ENCODE measurements around the gene CMTM6.
A peak's percentile ranks its signal among the peaks of the same experiment; 100 is the strongest.
"Not testable (repeated sequence)": the region's sequence is repeated elsewhere in the genome, so short reads cannot be mapped to it uniquely, and the experiment has no call there.

The CMTM6 gene

DNA sequence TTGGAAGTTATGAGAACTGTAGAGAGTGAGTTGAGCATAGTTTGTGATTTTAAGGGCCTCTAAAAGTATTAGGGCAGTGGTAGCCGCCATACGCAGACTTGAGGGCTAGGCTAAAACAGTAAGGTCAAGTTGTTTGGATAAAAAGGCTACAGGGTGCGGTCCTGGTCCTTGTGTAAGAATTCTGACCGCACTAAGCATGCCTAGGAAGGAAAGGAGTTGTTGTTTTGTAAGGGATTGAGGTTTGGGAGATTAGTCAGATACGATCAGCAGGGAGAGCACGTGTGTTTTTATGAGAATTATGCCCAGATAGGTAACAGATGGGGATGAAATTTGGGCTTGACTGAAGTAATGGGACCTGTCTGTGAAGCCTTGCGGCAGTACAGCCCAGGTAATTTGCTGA is 39.2 kb downstream of the CMTM6 start:
- not testable (repeated sequence) for DNase-seq

DNA sequence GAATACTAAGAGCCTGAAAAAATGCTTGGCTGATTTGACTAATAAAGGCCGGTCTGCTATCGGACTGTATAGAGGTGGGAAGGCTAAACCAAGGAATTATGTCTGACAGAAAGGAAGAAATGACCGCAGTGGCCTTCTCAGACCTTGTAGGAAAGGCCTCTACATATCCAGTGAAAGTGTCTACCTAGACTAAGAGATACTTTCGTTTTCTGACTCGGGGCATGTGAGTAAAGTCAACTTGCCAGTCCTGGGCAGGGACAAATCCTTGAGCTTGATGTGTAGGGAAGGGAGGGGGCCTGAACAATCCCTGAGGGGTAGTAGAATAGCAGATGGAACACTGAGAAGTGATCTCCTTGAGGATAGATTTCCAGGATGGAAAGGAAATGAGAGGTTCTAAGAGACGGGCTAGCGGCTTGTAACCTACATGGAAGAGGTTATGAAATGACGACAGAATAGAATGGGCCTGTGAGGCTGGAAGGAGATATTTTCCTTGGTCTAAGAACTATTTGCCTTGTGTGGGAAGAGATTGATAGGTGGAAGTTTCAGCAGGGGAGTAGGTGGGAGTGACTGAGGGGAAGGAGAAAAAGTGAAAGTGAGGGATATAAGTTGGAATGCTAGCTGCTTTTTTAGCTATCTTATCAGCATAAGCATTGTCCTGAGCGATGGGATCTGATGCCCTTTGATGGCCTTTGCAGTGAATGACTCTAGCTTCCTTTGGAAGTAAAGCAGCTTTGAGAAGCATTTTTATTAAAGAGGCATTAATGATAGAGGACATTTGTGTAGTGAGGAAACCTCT is 40.3 kb downstream of the CMTM6 start:
- not testable (repeated sequence) for DNase-seq

DNA sequence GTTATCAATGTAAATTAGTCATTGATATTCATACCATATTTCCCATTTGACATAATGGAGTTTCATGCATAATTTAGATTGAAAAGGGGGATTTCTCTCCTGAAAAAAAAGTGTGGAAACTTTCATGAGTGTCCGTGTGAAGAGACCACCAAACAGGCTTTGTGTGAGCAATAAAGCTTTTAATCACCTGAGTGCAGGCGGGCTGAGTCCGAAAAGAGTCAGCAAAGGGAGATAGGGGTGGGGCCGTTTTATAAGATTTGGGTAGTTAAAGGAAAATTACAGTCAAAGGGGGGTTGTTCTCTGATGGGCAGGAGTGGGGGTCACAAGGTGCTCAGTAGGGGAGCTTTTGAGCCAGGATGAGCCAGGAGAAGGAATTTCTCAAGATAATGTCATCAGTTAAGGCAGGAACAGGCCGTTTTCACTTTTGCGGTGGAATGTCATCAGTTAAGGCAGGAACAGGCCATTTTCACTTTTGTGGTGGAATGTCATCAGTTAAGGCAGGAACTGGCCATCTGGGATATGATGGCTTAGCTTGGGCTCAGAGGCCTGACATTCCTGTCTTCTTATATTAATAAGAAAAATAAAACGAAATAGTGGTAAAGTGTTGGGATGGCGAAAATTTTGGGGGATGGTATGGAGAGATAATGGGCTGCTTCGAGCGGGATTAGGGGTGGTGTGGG is 41.7 kb downstream of the CMTM6 start:
- not testable (repeated sequence) for DNase-seq

DNA sequence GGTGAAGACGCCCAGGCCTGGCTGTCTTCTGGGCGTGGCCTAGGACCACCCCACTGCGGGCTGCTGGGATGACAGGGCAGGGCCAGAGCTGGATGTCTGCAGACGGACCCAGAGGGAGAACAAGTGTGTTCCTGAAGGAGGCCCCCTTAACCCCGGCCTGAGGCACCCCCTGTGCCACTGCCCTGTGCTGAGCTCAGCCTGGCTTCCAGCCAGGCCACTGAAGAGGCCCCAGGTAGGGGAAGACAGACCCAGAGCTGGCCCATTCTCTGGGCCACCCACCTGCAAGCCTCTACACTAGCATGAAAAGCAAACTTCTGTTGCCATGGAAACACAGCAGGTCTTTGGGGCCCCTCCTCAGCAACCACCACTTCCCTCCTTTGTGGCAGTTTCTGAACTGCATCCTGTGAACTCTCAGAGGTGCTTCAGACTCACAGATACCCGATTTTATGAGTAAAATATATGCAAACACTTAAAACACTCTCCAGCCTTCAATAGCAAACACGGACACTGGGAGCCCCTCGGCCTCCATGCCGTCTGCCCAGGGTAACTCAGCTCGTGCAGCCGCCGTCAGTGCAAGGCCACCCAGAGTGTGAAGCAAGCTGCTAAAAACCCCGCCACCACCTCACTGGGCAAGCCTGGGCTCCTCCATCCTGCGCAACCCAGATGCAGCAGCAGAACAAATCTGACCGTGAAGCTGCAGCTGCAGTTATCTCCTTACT is 42.5 kb downstream of the CMTM6 start:
- no peak for DNase-seq

DNA sequence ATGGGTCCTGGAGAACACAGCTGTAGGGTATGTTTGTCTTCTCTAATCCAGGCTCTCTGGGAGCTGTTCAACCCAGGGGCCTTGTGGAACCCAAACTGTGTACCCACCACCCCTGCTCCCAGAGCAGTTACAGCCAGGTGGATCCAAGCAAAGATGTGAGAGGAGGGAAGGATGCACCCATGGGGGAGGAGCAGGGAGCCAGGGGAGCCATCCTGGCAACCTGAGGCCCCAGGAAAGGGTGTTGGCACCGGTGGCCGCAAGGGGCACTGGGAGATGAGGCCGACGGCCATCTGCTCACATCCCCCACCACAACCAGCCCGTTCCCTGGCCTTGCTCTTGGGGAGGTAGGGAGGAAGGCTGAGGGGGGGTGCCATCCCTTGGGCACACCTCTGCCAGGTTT is 43.2 kb downstream of the CMTM6 start:
- no peak for DNase-seq

DNA sequence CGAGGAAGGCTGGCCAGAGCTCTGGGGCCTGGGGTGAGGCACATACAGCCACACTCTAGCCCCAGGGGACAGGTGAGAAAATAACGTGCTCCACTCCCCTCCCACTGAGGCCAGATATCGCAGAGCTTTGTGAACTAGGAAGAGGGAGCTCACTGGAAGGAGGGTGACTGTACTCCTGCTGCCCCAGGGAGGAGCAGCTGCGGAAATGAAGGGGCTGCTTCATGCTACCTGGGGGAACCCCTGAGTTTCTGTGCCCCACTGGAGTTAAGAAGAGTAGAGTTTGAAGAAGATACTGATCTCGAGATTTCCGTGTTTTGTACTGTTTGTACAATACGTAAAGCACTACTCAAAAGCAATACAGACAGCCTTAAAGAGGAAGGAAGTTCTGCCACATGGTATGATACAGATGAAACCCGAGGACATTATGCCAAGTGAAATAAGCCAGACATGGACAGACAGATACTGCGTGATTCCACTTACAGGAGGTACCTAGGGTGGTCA is 44.6 kb downstream of the CMTM6 start:
- DNase-seq, result no peak

DNA sequence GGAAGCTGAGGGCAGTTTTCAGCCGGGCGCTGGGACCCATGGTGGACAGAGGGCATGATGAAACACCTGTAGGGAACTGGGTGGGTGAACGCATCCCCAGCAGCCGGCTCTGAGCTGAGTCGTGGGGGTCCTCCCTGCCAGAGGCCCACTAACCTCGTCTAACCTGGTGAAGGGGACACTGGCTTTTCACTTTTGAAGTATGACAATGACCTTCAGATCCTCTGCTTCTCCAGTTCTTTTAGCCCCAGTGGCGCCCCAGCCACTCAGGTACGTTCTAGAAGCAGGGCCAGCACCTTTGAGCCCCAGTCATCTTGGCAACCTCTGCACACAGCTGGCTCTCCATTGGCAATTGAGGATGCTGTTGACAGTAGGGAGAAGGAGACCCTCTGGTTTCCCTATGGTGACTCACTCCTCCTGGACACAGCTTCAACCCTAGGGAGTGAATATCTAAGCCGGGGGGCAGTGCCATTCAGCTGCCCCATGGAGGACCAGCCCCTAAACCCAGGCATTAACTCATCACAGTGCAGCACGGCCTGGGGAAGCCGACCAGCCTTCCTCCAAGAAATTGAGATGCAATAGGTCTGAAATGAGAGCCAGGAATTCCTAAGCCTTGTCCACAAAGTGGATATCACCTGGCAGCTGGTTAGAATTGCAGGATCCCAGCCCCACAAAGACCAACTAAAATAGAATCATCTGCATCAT is 46.1 kb downstream of the CMTM6 start:
- DNase-seq, result peak; percentile 24

DNA sequence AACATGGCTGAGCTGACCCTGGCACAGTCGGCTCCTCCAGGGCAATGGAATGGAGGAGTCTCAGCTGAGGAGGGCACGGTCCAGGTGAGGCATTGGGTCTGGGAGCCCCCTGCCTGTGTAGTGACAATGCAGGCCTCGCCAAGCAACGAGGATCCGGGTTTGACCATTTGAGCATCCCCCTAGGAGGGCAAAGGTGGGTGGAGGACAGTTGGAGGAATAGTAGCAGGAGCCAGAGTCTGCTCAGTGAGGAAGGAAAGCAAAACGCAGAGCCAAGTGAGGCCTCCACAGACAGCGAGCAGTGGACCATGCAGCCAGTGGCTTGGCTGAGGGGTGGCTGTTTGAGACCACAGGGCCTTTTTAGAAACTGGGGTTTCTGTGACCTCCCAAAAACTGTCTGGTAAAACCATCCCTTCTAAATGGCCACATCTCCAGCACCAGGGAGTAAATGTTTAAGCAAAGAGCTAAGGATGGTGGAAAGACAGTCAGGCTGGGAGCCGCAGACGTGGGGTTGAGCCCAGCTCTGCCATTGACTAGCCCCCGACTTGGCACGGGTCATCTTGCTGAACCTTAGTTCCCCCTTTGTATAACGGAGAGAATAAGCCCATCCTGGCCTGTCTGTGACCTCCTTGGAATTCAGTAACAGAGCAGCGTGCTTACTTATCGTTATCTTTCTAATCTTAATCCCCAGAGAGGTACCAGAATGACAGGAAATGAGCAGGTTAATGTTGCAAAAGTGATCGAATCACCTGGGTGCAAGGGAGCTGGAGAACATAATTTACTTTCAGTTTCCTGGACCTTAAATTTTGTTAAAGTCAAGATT is 46.8 kb downstream of the CMTM6 start:
- DNase-seq, result peak; percentile 30

DNA sequence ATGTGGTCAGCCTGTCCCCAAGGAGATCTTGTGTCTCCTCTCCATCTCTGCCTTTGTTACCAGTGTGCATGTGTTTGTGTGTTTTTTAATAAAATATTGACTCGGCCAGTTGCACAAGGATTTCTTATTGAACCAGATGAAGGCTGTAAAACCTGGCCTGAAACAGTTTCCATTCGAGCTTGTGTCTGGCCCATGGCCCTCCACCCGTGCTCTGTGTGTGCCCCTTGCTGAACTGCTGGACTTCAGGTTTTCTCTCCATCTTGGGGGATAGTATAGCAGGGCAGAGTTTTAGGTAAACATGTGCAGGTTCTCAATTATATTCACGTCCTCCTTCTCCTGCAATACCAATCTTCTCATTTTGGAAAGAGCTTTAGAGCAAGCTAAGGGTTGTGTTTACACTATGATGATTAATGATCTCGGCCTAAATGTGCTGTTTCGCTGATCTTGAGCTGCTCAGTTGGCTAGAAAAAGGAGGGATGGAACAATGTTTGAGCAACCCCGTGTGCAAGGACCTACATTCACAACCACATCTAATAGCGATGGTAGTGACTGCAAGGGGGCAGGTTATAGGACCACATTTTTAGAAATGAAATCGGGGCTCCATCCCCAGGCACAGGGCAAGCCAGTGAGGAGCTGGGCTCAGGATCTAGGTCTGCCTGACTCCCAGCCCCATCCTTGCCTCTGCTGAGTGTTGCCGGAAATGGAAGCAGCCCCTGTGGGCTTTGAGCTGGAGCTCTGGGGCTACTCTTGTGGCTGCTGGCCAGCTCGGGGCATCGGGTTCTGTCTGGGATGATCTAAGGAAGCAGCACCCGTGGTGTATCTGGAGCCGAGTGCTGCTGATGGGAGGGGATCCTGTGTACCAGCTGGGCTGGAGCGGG is 47.7 kb downstream of the CMTM6 start:
- peak; percentile 28 for DNase-seq

DNA sequence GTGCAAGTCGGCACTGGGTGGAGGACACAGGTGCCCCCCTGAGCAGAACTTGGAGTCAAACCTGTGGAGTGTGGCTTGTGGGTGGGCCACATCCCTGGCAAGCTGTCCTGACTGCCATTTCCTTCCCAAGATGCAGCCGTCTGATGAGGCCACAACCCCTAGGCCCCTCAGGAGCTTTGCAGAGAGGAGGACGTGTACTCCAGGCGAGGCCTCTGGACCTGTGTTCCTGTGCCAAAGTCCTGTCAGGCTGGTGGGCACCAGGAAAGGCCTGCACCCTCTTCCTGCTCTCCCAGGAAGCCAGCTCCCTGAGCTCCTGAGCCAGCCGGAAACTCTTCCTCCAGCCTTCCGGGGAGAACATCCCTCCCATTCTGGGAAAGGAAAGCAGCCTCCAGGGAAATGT is 48.5 kb downstream of the CMTM6 start:
- DNase-seq, result peak; percentile 22

DNA sequence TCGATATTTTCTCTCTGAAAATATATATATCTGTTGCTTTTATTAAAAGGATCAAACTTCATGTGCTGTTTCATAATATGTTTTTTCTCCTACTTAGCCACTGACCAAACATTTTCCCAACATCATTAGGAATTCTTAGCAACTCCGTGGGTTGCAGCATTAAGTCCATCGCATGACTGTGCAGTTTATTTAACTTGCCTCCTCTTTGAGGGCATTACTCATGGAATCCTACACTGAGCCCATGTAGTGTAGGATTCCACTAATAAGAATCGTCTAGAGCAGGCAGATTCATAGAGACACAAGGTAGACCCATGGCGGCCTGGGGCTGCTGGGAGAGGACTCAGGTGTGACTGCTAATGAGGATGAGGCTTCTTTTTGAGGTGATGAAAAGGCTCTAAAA is 49.3 kb downstream of the CMTM6 start:
- peak; percentile 16 for DNase-seq

DNA sequence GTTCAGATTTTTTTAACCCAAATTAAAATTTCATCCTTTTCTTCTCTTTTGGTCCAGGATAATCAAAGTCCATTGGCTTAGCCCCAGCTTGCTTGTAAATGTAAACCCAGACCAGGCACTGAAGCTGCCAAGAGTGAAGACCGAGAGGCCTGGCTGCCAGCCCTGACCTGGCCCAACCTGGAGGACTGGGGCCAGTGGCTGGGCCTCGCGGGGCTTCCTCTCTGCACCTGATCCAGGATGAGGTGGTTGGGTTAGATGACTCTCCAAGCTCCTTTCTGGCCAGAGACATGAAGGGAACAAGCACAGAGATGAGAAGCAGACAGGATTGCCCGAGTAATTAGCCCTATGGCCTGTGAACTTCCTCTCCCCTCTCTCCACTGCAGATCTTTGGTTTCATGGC is 50.6 kb downstream of the CMTM6 start:
- peak; percentile 43 for DNase-seq

DNA sequence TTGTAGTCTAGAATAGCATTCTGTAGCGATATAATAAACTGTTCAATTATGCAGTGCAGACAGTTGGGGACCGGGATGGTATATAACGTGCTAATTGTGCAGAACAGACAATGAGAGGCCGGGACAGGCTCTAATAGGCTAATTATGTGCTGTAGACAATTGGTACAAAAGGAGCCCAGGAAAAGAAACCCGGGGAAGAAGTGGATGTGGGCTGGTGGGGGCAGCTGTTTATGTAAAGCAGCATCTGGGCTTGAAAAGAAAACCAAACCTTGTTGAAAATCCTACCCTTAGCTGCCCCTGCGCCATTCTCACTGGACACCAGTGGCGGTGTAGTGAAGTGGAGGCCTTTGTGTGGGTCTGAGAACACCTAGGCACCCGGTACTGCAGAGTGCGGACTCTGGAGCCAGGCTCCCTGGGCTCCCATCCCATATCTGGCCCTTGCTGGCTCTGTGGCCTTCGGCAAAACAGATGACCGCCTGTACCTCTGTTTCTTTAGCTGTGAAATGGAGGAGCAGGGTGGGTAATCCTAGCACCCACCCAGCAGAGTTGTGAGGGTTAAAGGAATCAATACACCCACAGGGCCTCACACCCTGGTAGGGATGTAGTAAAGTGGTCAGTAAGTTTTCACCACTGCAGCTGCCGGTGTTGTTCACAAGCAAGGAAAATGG is 51.5 kb downstream of the CMTM6 start:
- peak; percentile 25 for DNase-seq

DNA sequence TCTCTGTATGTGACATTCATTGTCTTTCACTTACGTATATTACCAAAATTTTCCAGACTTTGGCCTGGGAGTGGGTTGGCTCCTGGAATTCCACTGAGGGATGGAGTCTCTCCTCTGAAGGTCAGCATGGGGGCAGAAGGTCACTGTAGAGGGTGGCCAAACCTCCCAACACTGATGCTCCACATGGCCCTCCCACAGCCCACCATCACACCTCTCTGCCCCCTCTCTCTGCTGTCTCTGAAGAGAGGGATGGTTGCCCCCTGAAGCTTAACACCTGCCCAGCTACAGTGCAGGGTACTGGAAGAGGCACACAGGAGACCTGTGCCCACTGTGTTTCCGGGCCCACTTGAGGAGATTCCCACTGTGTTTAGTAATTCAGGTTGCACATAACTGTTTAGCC is 52.2 kb downstream of the CMTM6 start:
- DNase-seq, result no peak

DNA sequence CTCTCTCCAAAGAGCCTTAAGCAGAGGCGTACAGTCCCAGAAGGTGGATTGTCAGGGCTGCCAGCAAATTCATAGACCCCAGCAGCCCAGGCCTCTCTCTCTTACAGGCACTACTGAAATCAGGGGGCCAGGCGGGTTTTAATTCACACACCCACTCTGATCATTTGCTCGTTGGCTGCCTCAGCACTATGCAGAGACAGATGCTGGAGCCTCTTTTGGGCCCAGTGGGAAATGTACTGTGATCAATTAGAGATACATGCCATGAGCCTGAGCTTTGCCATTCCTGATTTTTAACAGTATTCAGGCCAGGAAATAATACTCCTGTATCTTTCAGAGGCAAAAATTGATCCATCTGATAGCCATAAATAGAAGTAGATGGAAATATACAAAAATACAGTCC is 53.0 kb downstream of the CMTM6 start:
- DNase-seq, result no peak

DNA sequence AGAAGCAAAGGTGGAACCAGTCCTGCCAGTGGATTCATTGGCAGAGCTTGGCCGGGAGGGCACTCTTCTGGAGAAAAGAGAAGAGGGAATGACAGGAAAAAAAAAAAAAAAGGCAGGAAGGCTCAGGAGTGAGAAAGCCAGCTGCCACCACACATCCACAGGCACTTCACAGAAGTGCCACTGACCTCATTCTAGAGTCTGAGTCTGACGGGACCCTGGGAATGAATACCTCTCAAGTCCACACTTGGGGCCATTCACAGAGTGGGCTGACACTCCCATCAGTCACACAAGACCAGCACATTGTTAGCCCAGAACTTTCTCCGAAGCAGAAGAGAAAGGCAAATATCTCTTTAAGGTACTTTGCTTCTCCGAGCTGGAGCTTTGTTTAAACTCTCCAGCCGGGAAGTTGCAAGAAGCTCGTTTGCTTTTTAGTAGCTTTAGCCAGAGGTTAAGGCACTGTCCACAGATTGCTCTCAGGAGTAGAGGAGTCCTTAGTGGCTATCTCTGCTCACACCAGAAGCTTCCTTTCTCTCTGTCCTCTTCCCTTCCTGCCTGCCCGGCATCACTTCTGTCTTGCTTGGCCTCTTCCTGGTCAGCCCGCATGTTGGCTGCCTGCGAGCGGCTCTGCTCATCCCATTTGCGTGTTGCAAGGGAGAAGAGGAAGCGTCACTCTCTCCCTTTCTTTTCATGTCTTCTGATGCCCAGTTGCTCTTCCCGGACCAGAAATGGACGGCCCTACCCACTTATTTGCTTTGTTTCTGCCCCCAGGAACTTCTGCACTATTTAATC is 53.8 kb downstream of the CMTM6 start:
- peak; percentile 37 for DNase-seq

DNA sequence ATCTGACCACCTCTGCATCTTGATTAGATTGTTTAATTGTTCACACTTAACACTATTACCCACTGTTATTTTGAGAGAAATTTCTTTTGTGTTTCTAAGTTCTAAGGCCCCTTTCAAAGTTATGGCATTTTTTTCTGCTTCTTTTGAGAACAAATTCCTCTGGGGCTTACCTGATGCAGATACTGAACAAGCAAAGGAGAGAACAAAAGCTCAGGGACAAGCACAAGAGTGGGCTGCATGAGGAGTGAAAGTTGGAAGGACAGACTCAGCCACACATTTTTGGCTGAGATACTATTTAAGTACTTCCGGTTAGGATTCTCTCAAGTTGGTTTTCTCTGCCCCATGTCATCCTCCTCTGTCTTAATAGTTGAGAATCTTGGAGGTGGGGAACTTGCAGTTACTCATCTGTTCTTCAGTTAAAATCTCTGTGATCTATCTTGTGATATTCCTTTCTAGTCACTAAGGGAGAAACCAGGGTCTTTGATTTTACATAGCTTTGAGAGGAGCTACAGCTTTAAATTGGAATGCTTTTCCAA is 54.7 kb downstream of the CMTM6 start:
- no peak for DNase-seq

DNA sequence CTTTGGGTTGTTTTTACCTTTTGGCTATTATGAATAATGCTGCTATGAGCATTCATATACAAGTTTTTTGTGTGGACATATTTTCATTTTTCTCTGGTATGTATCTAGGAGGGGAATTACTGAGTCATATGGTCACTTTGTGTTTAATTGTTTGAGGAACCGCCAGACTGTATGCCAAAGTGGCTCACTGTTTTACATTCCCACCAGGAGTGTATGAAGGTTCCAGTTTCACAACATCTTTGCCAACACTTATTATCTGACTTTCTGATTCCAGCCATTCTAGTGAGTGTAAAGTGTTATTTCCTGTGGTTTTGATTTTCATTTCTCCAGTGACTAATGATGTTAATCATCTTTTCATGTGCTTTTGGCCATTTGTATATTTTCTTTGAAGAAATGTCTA is 59.2 kb downstream of the CMTM6 start:
- no peak for DNase-seq

DNA sequence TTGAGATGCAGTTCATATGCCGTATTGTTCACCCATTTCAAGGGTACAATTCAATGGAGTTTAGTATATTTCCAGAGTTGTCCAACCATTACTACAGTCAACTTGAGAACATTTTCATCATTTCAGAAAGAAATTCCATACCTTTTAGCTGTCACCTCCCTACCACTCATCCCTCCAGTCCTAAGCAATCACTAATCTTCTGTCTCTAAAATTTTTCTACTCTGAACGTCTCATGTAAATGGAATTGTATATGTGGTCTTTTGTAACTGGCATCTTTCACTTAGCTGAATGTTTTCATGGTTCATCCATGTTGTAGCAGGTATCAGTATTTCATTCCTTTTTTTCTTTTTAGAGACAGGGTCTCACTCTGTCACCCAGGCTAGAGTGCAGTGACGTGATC is 59.9 kb downstream of the CMTM6 start:
- DNase-seq, result no peak
